Bronchus fibroblast of lung (primary cell): ENCODE measurements around the gene TRMT44. TPM values are rescaled to one million over a fixed set of nuclear protein-coding genes. Genes with fewer than 3 reads are reported as not detected.

ENCODE experiments used
- total RNA-seq: library from RNA; depleted of rRNA; stranded (reverse); fragments of >200 nt; gene quantifications from 2 replicates; pipeline ENCODE4 v1.2.3, GENCODE V29; 2015

The TRMT44 gene, protein sequence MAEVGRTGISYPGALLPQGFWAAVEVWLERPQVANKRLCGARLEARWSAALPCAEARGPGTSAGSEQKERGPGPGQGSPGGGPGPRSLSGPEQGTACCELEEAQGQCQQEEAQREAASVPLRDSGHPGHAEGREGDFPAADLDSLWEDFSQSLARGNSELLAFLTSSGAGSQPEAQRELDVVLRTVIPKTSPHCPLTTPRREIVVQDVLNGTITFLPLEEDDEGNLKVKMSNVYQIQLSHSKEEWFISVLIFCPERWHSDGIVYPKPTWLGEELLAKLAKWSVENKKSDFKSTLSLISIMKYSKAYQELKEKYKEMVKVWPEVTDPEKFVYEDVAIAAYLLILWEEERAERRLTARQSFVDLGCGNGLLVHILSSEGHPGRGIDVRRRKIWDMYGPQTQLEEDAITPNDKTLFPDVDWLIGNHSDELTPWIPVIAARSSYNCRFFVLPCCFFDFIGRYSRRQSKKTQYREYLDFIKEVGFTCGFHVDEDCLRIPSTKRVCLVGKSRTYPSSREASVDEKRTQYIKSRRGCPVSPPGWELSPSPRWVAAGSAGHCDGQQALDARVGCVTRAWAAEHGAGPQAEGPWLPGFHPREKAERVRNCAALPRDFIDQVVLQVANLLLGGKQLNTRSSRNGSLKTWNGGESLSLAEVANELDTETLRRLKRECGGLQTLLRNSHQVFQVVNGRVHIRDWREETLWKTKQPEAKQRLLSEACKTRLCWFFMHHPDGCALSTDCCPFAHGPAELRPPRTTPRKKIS
- total RNA-seq: 11.9 and 13.2 TPM in 2 replicates

DNA sequence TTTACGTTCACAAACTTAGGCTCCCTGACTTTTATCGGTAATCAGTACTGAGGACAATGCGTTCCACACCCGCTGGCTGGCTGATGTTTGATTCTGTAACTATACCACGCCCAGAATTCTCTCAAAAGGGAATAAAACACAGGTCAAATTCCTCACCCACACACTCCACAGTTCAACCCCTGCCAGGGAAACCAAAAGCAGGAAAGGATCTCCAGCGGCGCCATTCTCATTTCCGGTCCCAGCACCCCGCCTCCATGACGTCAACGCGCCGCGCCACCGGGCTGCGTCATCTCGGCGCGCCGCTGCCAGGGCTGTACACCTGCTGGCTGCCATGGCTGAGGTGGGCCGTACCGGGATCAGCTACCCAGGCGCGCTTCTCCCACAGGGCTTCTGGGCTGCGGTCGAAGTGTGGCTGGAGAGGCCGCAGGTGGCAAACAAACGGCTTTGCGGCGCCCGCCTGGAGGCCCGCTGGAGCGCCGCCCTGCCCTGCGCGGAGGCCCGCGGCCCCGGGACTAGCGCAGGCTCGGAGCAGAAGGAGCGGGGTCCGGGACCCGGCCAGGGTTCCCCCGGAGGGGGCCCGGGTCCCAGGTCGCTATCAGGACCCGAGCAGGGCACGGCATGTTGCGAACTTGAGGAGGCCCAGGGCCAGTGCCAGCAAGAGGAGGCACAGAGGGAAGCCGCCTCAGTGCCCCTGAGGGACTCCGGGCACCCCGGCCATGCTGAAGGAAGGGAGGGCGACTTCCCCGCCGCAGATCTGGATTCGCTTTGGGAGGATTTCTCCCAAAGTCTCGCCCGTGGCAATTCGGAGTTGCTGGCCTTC, at the start of gene TRMT44, which contains the start of gene ACOX3:
TRMT44 (plus strand) TSS at position 286 of the 820 bp plus-strand sequence; CDS start at position 332, 46 bp downstream.
ACOX3 (minus strand) TSS at position 232 of the 820 bp plus-strand sequence. CDS start 24,202 bp downstream, outside the sequence.

Other genes starting within 250 kb of the TRMT44 start
- 3.5 and 4.2 TPM in 2 replicates for gene SH3TC1, start 241.5 kb upstream of the TRMT44 start, total RNA-seq
- 3.3 and 4.4 TPM in 2 replicates for gene HTRA3, start 171.0 kb upstream of the TRMT44 start, total RNA-seq
- 23.0 and 24.5 TPM in 2 replicates for gene ACOX3, start 54 bp upstream of the TRMT44 start, total RNA-seq
- gene GPR78, start 139.6 kb downstream of the TRMT44 start, total RNA-seq: under 0.01 TPM in 1 of 2 replicates, not detected in the other
- gene CPZ, start 152.0 kb downstream of the TRMT44 start, total RNA-seq: 0.50 and 0.74 TPM in 2 replicates